ENCODE data around the gene NFE2L1. TPM values are rescaled to one million over a fixed set of nuclear protein-coding genes. Genes with fewer than 3 reads are reported as not detected.
"Not testable (repeated sequence)": the region's sequence is repeated elsewhere in the genome, so short reads cannot be mapped to it uniquely, and the experiment has no call there.

Gene NFE2L1, protein sequence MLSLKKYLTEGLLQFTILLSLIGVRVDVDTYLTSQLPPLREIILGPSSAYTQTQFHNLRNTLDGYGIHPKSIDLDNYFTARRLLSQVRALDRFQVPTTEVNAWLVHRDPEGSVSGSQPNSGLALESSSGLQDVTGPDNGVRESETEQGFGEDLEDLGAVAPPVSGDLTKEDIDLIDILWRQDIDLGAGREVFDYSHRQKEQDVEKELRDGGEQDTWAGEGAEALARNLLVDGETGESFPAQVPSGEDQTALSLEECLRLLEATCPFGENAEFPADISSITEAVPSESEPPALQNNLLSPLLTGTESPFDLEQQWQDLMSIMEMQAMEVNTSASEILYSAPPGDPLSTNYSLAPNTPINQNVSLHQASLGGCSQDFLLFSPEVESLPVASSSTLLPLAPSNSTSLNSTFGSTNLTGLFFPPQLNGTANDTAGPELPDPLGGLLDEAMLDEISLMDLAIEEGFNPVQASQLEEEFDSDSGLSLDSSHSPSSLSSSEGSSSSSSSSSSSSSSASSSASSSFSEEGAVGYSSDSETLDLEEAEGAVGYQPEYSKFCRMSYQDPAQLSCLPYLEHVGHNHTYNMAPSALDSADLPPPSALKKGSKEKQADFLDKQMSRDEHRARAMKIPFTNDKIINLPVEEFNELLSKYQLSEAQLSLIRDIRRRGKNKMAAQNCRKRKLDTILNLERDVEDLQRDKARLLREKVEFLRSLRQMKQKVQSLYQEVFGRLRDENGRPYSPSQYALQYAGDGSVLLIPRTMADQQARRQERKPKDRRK
- total RNA-seq (10 to 100 TPM; 27.4 to 74.0 (median 44.5) TPM), polyA plus RNA-seq (10 to 100 TPM; 40.9 to 47.2 TPM)

DNA sequence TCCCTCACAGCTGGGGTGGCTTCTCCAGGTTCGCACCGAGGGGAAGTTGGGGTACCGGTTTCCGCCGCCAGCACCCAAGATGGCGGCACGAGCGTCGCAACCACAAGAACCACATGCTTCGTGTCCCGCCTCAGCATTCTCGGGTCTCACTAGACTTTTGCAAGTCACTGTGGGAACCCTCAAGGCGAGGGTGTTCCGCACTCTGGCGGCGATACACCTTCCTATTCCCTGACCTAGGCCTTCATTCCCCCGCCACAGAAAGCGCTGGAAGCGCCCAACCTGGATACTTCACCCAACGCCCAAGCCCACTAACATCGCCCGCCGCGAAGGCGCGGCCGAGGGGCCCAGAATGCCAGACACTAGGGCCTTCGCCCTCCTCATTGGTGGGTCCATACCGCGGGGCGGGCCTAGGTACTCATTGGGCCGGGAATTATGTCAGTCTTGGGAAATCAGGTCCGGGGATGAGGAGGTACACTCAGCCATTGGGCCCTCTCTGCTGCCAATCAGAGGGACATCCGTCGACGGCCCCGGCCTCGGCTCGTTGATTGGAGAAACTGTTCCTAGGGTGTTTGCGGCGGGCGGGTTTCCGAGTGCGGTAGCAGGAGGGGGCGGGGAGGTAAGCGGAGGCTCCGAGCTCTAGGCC, at the start of gene NFE2L1:
NFE2L1 (plus strand) TSS at position 619 of the 643 bp plus-strand sequence. CDS start 2,760 bp downstream, outside the sequence.
- no peaks in the 10 kb centered on the region for H3K27me3 ChIP-seq
- H3K36me3 ChIP-seq: peaks cover 0 to 9% (median 0%) of the 10 kb centered on the region in 3 donors
- intact Hi-C loops (cut with DNase I): no loop called here
- ATAC-seq: peak; percentile 90 to 94 (median 92)
- TF ChIP-seq, protein P1, sequence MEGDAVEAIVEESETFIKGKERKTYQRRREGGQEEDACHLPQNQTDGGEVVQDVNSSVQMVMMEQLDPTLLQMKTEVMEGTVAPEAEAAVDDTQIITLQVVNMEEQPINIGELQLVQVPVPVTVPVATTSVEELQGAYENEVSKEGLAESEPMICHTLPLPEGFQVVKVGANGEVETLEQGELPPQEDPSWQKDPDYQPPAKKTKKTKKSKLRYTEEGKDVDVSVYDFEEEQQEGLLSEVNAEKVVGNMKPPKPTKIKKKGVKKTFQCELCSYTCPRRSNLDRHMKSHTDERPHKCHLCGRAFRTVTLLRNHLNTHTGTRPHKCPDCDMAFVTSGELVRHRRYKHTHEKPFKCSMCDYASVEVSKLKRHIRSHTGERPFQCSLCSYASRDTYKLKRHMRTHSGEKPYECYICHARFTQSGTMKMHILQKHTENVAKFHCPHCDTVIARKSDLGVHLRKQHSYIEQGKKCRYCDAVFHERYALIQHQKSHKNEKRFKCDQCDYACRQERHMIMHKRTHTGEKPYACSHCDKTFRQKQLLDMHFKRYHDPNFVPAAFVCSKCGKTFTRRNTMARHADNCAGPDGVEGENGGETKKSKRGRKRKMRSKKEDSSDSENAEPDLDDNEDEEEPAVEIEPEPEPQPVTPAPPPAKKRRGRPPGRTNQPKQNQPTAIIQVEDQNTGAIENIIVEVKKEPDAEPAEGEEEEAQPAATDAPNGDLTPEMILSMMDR (IDR thresholded peaks at IDR 0.05): no peak
- peak within 1 kb of the TSS; percentile 89 to 95 (median 90) for H3K27ac ChIP-seq
- DNase-seq: peak; percentile 96 to 100 (median 99)
- H3K4me1 ChIP-seq: peaks cover 42 to 49% (median 43%) of the 10 kb centered on the region in 3 donors
- FAIRE-seq: peak; percentile 67
- H3K9me3 ChIP-seq: no peaks in the 10 kb centered on the region
- WGBS, 2 donors: 1% methylated on average over 47 of the region's 47 CpGs
- peak within 1 kb of the TSS; percentile 71 to 93 (median 80) for H3K4me3 ChIP-seq

DNA sequence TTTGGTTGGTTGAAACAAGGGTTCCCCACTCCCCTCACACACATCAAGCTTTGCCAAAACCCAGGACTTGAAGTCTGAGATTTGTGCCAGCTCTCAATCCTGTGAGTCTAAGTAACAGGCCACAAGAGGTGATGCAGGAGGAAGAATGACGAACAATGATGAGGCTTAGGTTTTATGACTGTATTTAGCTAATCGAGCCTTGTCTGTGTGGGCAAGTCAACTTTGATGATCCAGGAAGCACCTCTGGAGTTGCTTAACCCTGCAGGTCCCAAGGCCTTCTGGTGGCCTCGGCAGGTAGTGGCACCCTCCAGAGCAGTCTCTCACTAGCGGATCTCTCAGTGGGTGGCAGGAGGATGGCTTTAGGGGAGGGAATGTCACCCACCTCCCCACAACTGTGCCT, 48.6 kb upstream of the NFE2L1 start:
- 51 to 61% methylated on average over 4 of the region's 4 CpGs for WGBS, 2 donors
- TF ChIP-seq, protein P1 (IDR thresholded peaks at IDR 0.05): no peak
- DNase-seq (no peak), ATAC-seq (no peak), FAIRE-seq (no peak)
- H3K27ac ChIP-seq: no peak overlapping the region
- H3K36me3 ChIP-seq: no peaks in the 10 kb centered on the region
- no peaks in the 10 kb centered on the region for H3K9me3 ChIP-seq
- H3K4me1 ChIP-seq: peaks cover 5 to 21% (median 10%) of the 10 kb centered on the region in 3 donors
- no peaks in the 10 kb centered on the region for H3K27me3 ChIP-seq
- intact Hi-C loops (cut with DNase I): no loop called here
- H3K4me3 ChIP-seq: no peak overlapping the region

DNA sequence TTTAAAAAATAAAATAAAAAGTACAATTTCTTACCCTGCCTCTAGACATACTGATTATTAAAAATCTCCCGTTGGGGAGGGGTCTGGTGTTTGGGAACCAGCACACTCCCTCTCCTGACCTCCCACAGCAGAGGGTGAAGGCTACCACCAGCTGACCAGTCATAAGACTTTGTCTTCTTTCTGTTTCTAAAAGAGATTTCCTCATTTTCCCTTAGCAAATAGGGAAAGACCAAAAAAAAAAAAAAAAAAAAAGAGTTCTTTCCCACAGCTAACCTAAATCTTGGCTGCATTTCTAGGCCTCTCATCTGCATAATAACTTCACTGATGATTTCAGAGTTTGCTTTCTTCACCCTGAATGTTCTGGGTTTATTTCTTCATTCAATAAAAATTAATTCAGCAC, 47.0 kb upstream of the NFE2L1 start:
- FAIRE-seq: no peak
- peak in 1 of 4 donors; percentile 35 for ATAC-seq
- Histone ChIP-seq H3K4me1 (peaks cover 0 to 9% (median 0%) of the 10 kb centered on the region in 3 donors), H3K9me3 (no peaks in the 10 kb centered on the region), H3K36me3 (no peaks in the 10 kb centered on the region), H3K27me3 (no peaks in the 10 kb centered on the region), H3K4me3 (no peak overlapping the region), H3K27ac (peak overlapping the region in 1 of 4 donors; percentile 23)
- TF ChIP-seq, protein P1 (IDR thresholded peaks at IDR 0.05): no peak
- no peak for DNase-seq
- intact Hi-C loops (cut with DNase I): no loop called here
- 81 to 88% methylated on average over 1 of the region's 1 CpG for WGBS, 2 donors

DNA sequence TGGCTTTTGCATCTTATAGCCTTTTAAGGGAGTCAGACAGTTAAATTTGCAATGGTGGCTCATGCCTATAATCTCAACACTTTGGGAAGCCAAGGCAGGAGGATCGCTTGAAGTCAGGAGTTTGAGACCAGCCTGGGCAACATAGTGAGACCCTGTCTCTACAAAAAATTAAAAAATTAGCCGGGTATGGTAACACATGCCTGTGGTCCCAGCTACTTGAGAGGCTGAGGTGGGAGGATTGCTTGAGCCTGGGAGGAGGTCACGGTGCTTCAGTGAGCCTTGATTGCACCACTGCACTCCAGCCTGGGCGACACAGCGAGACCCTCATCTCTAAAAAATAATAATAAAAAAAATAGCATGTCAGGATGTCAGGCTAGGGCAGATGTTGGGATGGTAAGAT, 46.5 kb upstream of the NFE2L1 start:
- H3K36me3 ChIP-seq; H3K27me3 ChIP-seq; H3K9me3 ChIP-seq; DNase-seq; intact Hi-C loops (cut with DNase I); H3K4me1 ChIP-seq; H3K4me3 ChIP-seq; ATAC-seq; FAIRE-seq: not testable (repeated sequence)
- peak overlapping the region in 2 of 4 donors; percentile 73 to 74 for H3K27ac ChIP-seq
- 90 to 94% methylated on average over 5 of the region's 5 CpGs for WGBS, 2 donors
